ENCODE results near the gene CD44.

The CD44 gene

GRCh38 chr11:35143297-35144135, 4.5 kb downstream of the CD44 start:
- no peak for DNase-seq (ENCODE audit: low read depth)

GRCh38 chr11:35144136-35144741, 5.3 kb downstream of the CD44 start:
- peak overlapping the region; percentile 96 for H3K4me3 ChIP-seq (ENCODE audit: low read depth, low read length)
- TF ChIP-seq CTCF (IDR thresholded peaks at IDR 0.05; ENCODE audit: low read depth, low read length, missing control alignments): peak; percentile 14
- in situ Hi-C loops (cut with HindIII; ENCODE audit: low sequenced_read_pairs): no loop called here
- DNase-seq (ENCODE audit: low read depth): peak; percentile 52

More at GRCh38 chr11:35143297-35144135, 4.5 kb downstream of the CD44 start:
- no peak for TF ChIP-seq CTCF (IDR thresholded peaks at IDR 0.05; ENCODE audit: low read depth, low read length, missing control alignments)
- H3K4me3 ChIP-seq (ENCODE audit: low read depth, low read length): peak overlapping the region; percentile 96
- in situ Hi-C loops (cut with HindIII; ENCODE audit: low sequenced_read_pairs): no loop called here

GRCh38 chr11:35144806-35145205, 5.8 kb downstream of the CD44 start:
- no peak for DNase-seq (ENCODE audit: low read depth)
- TF ChIP-seq CTCF (IDR thresholded peaks at IDR 0.05; ENCODE audit: low read depth, low read length, missing control alignments): no peak
- peak overlapping the region; percentile 96 for H3K4me3 ChIP-seq (ENCODE audit: low read depth, low read length)
- in situ Hi-C loops (cut with HindIII; ENCODE audit: low sequenced_read_pairs): no loop called here

- peak overlapping the region; percentile 96 for H3K4me3 ChIP-seq (ENCODE audit: low read depth, low read length)
- TF ChIP-seq CTCF (IDR thresholded peaks at IDR 0.05; ENCODE audit: low read depth, low read length, missing control alignments): no peak
- no peak for DNase-seq (ENCODE audit: low read depth)
- in situ Hi-C loops (cut with HindIII; ENCODE audit: low sequenced_read_pairs): no loop called here
Measured at GRCh38 chr11:35145271-35145670, 6.3 kb downstream of the CD44 start.

- DNase-seq (ENCODE audit: low read depth): no peak
- TF ChIP-seq CTCF (IDR thresholded peaks at IDR 0.05; ENCODE audit: low read depth, low read length, missing control alignments): no peak
- H3K4me3 ChIP-seq (ENCODE audit: low read depth, low read length): no peak overlapping the region
- in situ Hi-C loops (cut with HindIII; ENCODE audit: low sequenced_read_pairs): no loop called here
Measured at GRCh38 chr11:35146074-35146521, 7.1 kb downstream of the CD44 start.

- H3K4me3 ChIP-seq (ENCODE audit: low read depth, low read length): no peak overlapping the region
- no peak for DNase-seq (ENCODE audit: low read depth)
- no peak for TF ChIP-seq CTCF (IDR thresholded peaks at IDR 0.05; ENCODE audit: low read depth, low read length, missing control alignments)
- in situ Hi-C loops (cut with HindIII; ENCODE audit: low sequenced_read_pairs): no loop called here
Measured at GRCh38 chr11:35146711-35147110, 7.7 kb downstream of the CD44 start.

Data from astrocyte of the cerebellum (primary cell).